ENCODE measurements around the gene NPHS2. TPM values are rescaled to one million over a fixed set of nuclear protein-coding genes. Genes with fewer than 3 reads are reported as not detected.

The NPHS2 gene
- total RNA-seq, 1 donor from 2014 or later, result not detected

GRCh38 chr1:179583771-179584320 is 8.1 kb upstream of the NPHS2 start:
- no peaks in the 10 kb centered on the region for H3K9me3 Mint-ChIP-seq
- H3K27ac Mint-ChIP-seq, result no peak overlapping the region
- no peak overlapping the region for H3K4me3 Mint-ChIP-seq (ENCODE audit: low read depth)
- H3K4me1 Mint-ChIP-seq (ENCODE audit: low read depth), result no peaks in the 10 kb centered on the region
- intact Hi-C loops (cut with micrococcal nuclease), result no loop called here
- peaks cover 25% of the 10 kb centered on the region for H3K27me3 Mint-ChIP-seq (ENCODE audit: low read depth)
- DNase-seq (ENCODE audit: low spot score), result no peak
- H3K36me3 Mint-ChIP-seq (ENCODE audit: low read depth), result no peaks in the 10 kb centered on the region

- Mint-ChIP-seq H3K9me3 (no peaks in the 10 kb centered on the region), H3K4me1 (ENCODE audit: low read depth) (no peaks in the 10 kb centered on the region), H3K36me3 (ENCODE audit: low read depth) (no peaks in the 10 kb centered on the region), H3K27me3 (ENCODE audit: low read depth) (peaks cover 33% of the 10 kb centered on the region), H3K4me3 (ENCODE audit: low read depth) (no peak overlapping the region), H3K27ac (no peak overlapping the region)
- DNase-seq (ENCODE audit: low spot score), result no peak
- intact Hi-C loops (cut with micrococcal nuclease), result no loop called here
Measured at GRCh38 chr1:179576509-179576908, 761 bp upstream of the NPHS2 start.

GRCh38 chr1:179558078-179558477 is 17.7 kb downstream of the NPHS2 start:
- intact Hi-C loops (cut with micrococcal nuclease), result no loop called here
- Mint-ChIP-seq H3K4me1 (ENCODE audit: low read depth) (no peaks in the 10 kb centered on the region), H3K4me3 (ENCODE audit: low read depth) (no peak overlapping the region), H3K9me3 (no peaks in the 10 kb centered on the region), H3K27me3 (ENCODE audit: low read depth) (no peaks in the 10 kb centered on the region), H3K36me3 (ENCODE audit: low read depth) (no peaks in the 10 kb centered on the region), H3K27ac (no peak overlapping the region)
- DNase-seq (ENCODE audit: low spot score), result no peak

- no peaks in the 10 kb centered on the region for H3K36me3 Mint-ChIP-seq (ENCODE audit: low read depth)
- no peak for DNase-seq (ENCODE audit: low spot score)
- no peak overlapping the region for H3K4me3 Mint-ChIP-seq (ENCODE audit: low read depth)
- no peaks in the 10 kb centered on the region for H3K27me3 Mint-ChIP-seq (ENCODE audit: low read depth)
- no peaks in the 10 kb centered on the region for H3K4me1 Mint-ChIP-seq (ENCODE audit: low read depth)
- no peak overlapping the region for H3K27ac Mint-ChIP-seq
- no peaks in the 10 kb centered on the region for H3K9me3 Mint-ChIP-seq
- intact Hi-C loops (cut with micrococcal nuclease), result no loop called here
Measured at GRCh38 chr1:179554427-179554826, 21.3 kb downstream of the NPHS2 start.

GRCh38 chr1:179550746-179551682 is 24.7 kb downstream of the NPHS2 start:
- H3K27ac Mint-ChIP-seq, result no peak overlapping the region
- no peaks in the 10 kb centered on the region for H3K36me3 Mint-ChIP-seq (ENCODE audit: low read depth)
- no peaks in the 10 kb centered on the region for H3K4me1 Mint-ChIP-seq (ENCODE audit: low read depth)
- H3K9me3 Mint-ChIP-seq, result no peaks in the 10 kb centered on the region
- DNase-seq (ENCODE audit: low spot score), result no peak
- intact Hi-C loops (cut with micrococcal nuclease), result no loop called here
- no peaks in the 10 kb centered on the region for H3K27me3 Mint-ChIP-seq (ENCODE audit: low read depth)
- H3K4me3 Mint-ChIP-seq (ENCODE audit: low read depth), result no peak overlapping the region

- DNase-seq (ENCODE audit: low spot score), result no peak
- Mint-ChIP-seq H3K36me3 (ENCODE audit: low read depth) (no peaks in the 10 kb centered on the region), H3K4me3 (ENCODE audit: low read depth) (no peak overlapping the region), H3K27ac (no peak overlapping the region), H3K4me1 (ENCODE audit: low read depth) (no peaks in the 10 kb centered on the region), H3K9me3 (no peaks in the 10 kb centered on the region), H3K27me3 (ENCODE audit: low read depth) (no peaks in the 10 kb centered on the region)
- intact Hi-C loops (cut with micrococcal nuclease), result no loop called here
Measured at GRCh38 chr1:179549368-179549700, 26.4 kb downstream of the NPHS2 start.

- H3K4me3 Mint-ChIP-seq (ENCODE audit: low read depth), result no peak overlapping the region
- DNase-seq (ENCODE audit: low spot score), result no peak
- H3K36me3 Mint-ChIP-seq (ENCODE audit: low read depth), result no peaks in the 10 kb centered on the region
- no peaks in the 10 kb centered on the region for H3K9me3 Mint-ChIP-seq
- H3K27ac Mint-ChIP-seq, result no peak overlapping the region
- H3K27me3 Mint-ChIP-seq (ENCODE audit: low read depth), result no peaks in the 10 kb centered on the region
- H3K4me1 Mint-ChIP-seq (ENCODE audit: low read depth), result no peaks in the 10 kb centered on the region
- intact Hi-C loops (cut with micrococcal nuclease), result no loop called here
Measured at GRCh38 chr1:179548666-179549367, 26.9 kb downstream of the NPHS2 start.

GRCh38 chr1:179547021-179547535 is 28.7 kb downstream of the NPHS2 start:
- no peak overlapping the region for H3K27ac Mint-ChIP-seq
- H3K4me3 Mint-ChIP-seq (ENCODE audit: low read depth), result no peak overlapping the region
- no peaks in the 10 kb centered on the region for H3K36me3 Mint-ChIP-seq (ENCODE audit: low read depth)
- no peaks in the 10 kb centered on the region for H3K4me1 Mint-ChIP-seq (ENCODE audit: low read depth)
- H3K9me3 Mint-ChIP-seq, result no peaks in the 10 kb centered on the region
- H3K27me3 Mint-ChIP-seq (ENCODE audit: low read depth), result no peaks in the 10 kb centered on the region
- intact Hi-C loops (cut with micrococcal nuclease), result no loop called here
- DNase-seq (ENCODE audit: low spot score), result no peak

GRCh38 chr1:179545321-179545720 is 30.4 kb downstream of the NPHS2 start:
- Mint-ChIP-seq H3K9me3 (no peaks in the 10 kb centered on the region), H3K27ac (no peak overlapping the region), H3K27me3 (ENCODE audit: low read depth) (no peaks in the 10 kb centered on the region), H3K36me3 (ENCODE audit: low read depth) (no peaks in the 10 kb centered on the region), H3K4me3 (ENCODE audit: low read depth) (no peak overlapping the region), H3K4me1 (ENCODE audit: low read depth) (no peaks in the 10 kb centered on the region)
- no peak for DNase-seq (ENCODE audit: low spot score)
- intact Hi-C loops (cut with micrococcal nuclease), result no loop called here

- DNase-seq (ENCODE audit: low spot score), result no peak
- Mint-ChIP-seq H3K27ac (no peak overlapping the region), H3K9me3 (peaks cover 5% of the 10 kb centered on the region), H3K4me1 (ENCODE audit: low read depth) (no peaks in the 10 kb centered on the region), H3K4me3 (ENCODE audit: low read depth) (no peak overlapping the region), H3K27me3 (ENCODE audit: low read depth) (no peaks in the 10 kb centered on the region), H3K36me3 (ENCODE audit: low read depth) (no peaks in the 10 kb centered on the region)
- intact Hi-C loops (cut with micrococcal nuclease), result no loop called here
Measured at GRCh38 chr1:179541774-179542173, 34.0 kb downstream of the NPHS2 start.

GRCh38 chr1:179530352-179530751 is 45.4 kb downstream of the NPHS2 start:
- no peaks in the 10 kb centered on the region for H3K36me3 Mint-ChIP-seq (ENCODE audit: low read depth)
- intact Hi-C loops (cut with micrococcal nuclease), result no loop called here
- no peak for DNase-seq (ENCODE audit: low spot score)
- H3K9me3 Mint-ChIP-seq, result peaks cover 4% of the 10 kb centered on the region
- H3K27me3 Mint-ChIP-seq (ENCODE audit: low read depth), result no peaks in the 10 kb centered on the region
- H3K4me3 Mint-ChIP-seq (ENCODE audit: low read depth), result no peak overlapping the region
- H3K27ac Mint-ChIP-seq, result no peak overlapping the region
- no peaks in the 10 kb centered on the region for H3K4me1 Mint-ChIP-seq (ENCODE audit: low read depth)

GRCh38 chr1:179529482-179530195 is 46.1 kb downstream of the NPHS2 start:
- Mint-ChIP-seq H3K9me3 (peaks cover 2% of the 10 kb centered on the region), H3K36me3 (ENCODE audit: low read depth) (no peaks in the 10 kb centered on the region), H3K4me1 (ENCODE audit: low read depth) (no peaks in the 10 kb centered on the region), H3K27ac (no peak overlapping the region), H3K27me3 (ENCODE audit: low read depth) (no peaks in the 10 kb centered on the region), H3K4me3 (ENCODE audit: low read depth) (no peak overlapping the region)
- intact Hi-C loops (cut with micrococcal nuclease), result no loop called here
- DNase-seq (ENCODE audit: low spot score), result no peak
